T-helper 17 cell (primary cell): Measurements from ENCODE around the gene TMEM238L. TPM values are rescaled to one million over a fixed set of nuclear protein-coding genes. Genes with fewer than 3 reads are reported as not detected.
A peak's percentile ranks its signal among the peaks of the same experiment; 100 is the strongest.

Experiments used
- ATAC-seq: fragments of 150-1000 bp; cut with Tn5 transposase; 2 replicates; pipeline ENCODE4 v1.10.0; 2021; ENCODE audit warnings: mild to moderate bottlenecking, moderate library complexity
- DNase-seq, 3 donors: peaks; one replicate each; pipeline versions ENCODE4 v3.0.0 to v3.0.0-alpha.2; 2020 to 2021
- H3K9me3 ChIP-seq: one replicate; pipeline ENCODE4 v1.7.0; 2013; ENCODE audit warnings: low read length, mild to moderate bottlenecking; ENCODE audit not compliant: control insufficient read depth, poor library complexity, severe bottlenecking
- H3K27ac Mint-ChIP-seq: one replicate; pipeline ENCODE4 v1.8.0; 2022; ENCODE audit warnings: mild to moderate bottlenecking, moderate library complexity, mixed read lengths
- H3K27me3 Mint-ChIP-seq: one replicate; pipeline ENCODE4 v1.8.0; 2022; ENCODE audit warnings: mixed read lengths
- H3K36me3 Mint-ChIP-seq: one replicate; pipeline ENCODE4 v1.8.0; 2022; ENCODE audit warnings: low read depth, mixed read lengths
- H3K4me1 Mint-ChIP-seq: one replicate; pipeline ENCODE4 v1.8.0; 2022; ENCODE audit warnings: mild to moderate bottlenecking, mixed read lengths
- H3K4me3 Mint-ChIP-seq: one replicate; pipeline ENCODE4 v1.8.0; 2022; ENCODE audit warnings: mild to moderate bottlenecking, moderate library complexity, mixed read lengths
- total RNA-seq, 4 donors: library from RNA in 2 of 4; stranded (reverse) in 2 of 4; gene quantifications; one replicate each; pipeline ENCODE4 v1.2.3 and lab custom pipeline; 2022 to 2026

Gene TMEM238L
- total RNA-seq, 2 donors from 2014 or later, result not detected

GRCh38 chr17:10798332-10798749, 5.6 kb downstream of the TMEM238L start:
- no peaks in the 10 kb centered on the region for H3K9me3 ChIP-seq
- H3K27ac Mint-ChIP-seq, result no peak overlapping the region
- H3K4me1 Mint-ChIP-seq, result peaks cover 2% of the 10 kb centered on the region
- no peak overlapping the region for H3K4me3 Mint-ChIP-seq
- DNase-seq (no peak), ATAC-seq (no peak)
- H3K36me3 Mint-ChIP-seq, result no peaks in the 10 kb centered on the region
- H3K27me3 Mint-ChIP-seq, result peaks cover 19% of the 10 kb centered on the region

GRCh38 chr17:10797476-10798328, 6.2 kb downstream of the TMEM238L start:
- Mint-ChIP-seq H3K27ac (no peak overlapping the region), H3K4me1 (peaks cover 2% of the 10 kb centered on the region), H3K36me3 (no peaks in the 10 kb centered on the region), H3K27me3 (peaks cover 19% of the 10 kb centered on the region), H3K4me3 (no peak overlapping the region)
- DNase-seq, result no peak
- no peaks in the 10 kb centered on the region for H3K9me3 ChIP-seq
- ATAC-seq, result no peak

- no peak for DNase-seq
- Mint-ChIP-seq H3K27ac (no peak overlapping the region), H3K4me1 (peaks cover 4% of the 10 kb centered on the region), H3K27me3 (peaks cover 32% of the 10 kb centered on the region), H3K36me3 (no peaks in the 10 kb centered on the region), H3K4me3 (no peak overlapping the region)
- ATAC-seq, result no peak
- H3K9me3 ChIP-seq, result no peaks in the 10 kb centered on the region
These were observed 10.1 kb downstream of the TMEM238L start for GRCh38 chr17:10793816-10794215.

GRCh38 chr17:10793256-10793655, 10.6 kb downstream of the TMEM238L start:
- no peaks in the 10 kb centered on the region for H3K9me3 ChIP-seq
- ATAC-seq (no peak), DNase-seq (no peak)
- no peaks in the 10 kb centered on the region for H3K36me3 Mint-ChIP-seq
- no peak overlapping the region for H3K27ac Mint-ChIP-seq
- H3K27me3 Mint-ChIP-seq, result peaks cover 34% of the 10 kb centered on the region
- H3K4me3 Mint-ChIP-seq, result no peak overlapping the region
- peaks cover 4% of the 10 kb centered on the region for H3K4me1 Mint-ChIP-seq

GRCh38 chr17:10792151-10792550, 11.7 kb downstream of the TMEM238L start:
- H3K36me3 Mint-ChIP-seq, result no peaks in the 10 kb centered on the region
- H3K27ac Mint-ChIP-seq, result no peak overlapping the region
- H3K9me3 ChIP-seq, result no peaks in the 10 kb centered on the region
- ATAC-seq, result peak; percentile 27
- peaks cover 4% of the 10 kb centered on the region for H3K4me1 Mint-ChIP-seq
- H3K27me3 Mint-ChIP-seq, result peaks cover 45% of the 10 kb centered on the region
- no peak for DNase-seq
- no peak overlapping the region for H3K4me3 Mint-ChIP-seq

- Mint-ChIP-seq H3K27me3 (peaks cover 55% of the 10 kb centered on the region), H3K36me3 (no peaks in the 10 kb centered on the region), H3K4me3 (no peak overlapping the region), H3K27ac (no peak overlapping the region), H3K4me1 (peaks cover 4% of the 10 kb centered on the region)
- ATAC-seq (no peak), DNase-seq (no peak)
- H3K9me3 ChIP-seq, result no peaks in the 10 kb centered on the region
These were observed 13.2 kb downstream of the TMEM238L start for GRCh38 chr17:10790491-10791401.

GRCh38 chr17:10789694-10790271, 14.1 kb downstream of the TMEM238L start:
- no peaks in the 10 kb centered on the region for H3K9me3 ChIP-seq
- Mint-ChIP-seq H3K4me3 (no peak overlapping the region), H3K4me1 (peaks cover 4% of the 10 kb centered on the region), H3K36me3 (no peaks in the 10 kb centered on the region), H3K27me3 (peaks cover 56% of the 10 kb centered on the region), H3K27ac (peak overlapping the region; percentile 39)
- ATAC-seq (no peak), DNase-seq (no peak)

- Mint-ChIP-seq H3K27ac (no peak overlapping the region), H3K4me1 (peaks cover 4% of the 10 kb centered on the region), H3K36me3 (no peaks in the 10 kb centered on the region), H3K27me3 (peaks cover 53% of the 10 kb centered on the region), H3K4me3 (no peak overlapping the region)
- DNase-seq, result no peak
- ATAC-seq, result no peak
- peaks cover 3% of the 10 kb centered on the region for H3K9me3 ChIP-seq
These were observed 16.4 kb downstream of the TMEM238L start for GRCh38 chr17:10787306-10788045.

- ATAC-seq (no peak), DNase-seq (no peak)
- H3K27ac Mint-ChIP-seq, result no peak overlapping the region
- no peak overlapping the region for H3K4me3 Mint-ChIP-seq
- H3K36me3 Mint-ChIP-seq, result no peaks in the 10 kb centered on the region
- H3K9me3 ChIP-seq, result peaks cover 3% of the 10 kb centered on the region
- peaks cover 4% of the 10 kb centered on the region for H3K4me1 Mint-ChIP-seq
- peaks cover 50% of the 10 kb centered on the region for H3K27me3 Mint-ChIP-seq
These were observed 18.6 kb downstream of the TMEM238L start for GRCh38 chr17:10785295-10785694.

GRCh38 chr17:10779609-10780008, 24.3 kb downstream of the TMEM238L start:
- Mint-ChIP-seq H3K27me3 (peaks cover 7% of the 10 kb centered on the region), H3K36me3 (no peaks in the 10 kb centered on the region), H3K27ac (no peak overlapping the region), H3K4me1 (no peaks in the 10 kb centered on the region), H3K4me3 (no peak overlapping the region)
- H3K9me3 ChIP-seq, result peaks cover 3% of the 10 kb centered on the region
- ATAC-seq (no peak), DNase-seq (no peak)

GRCh38 chr17:10777890-10778289, 26.0 kb downstream of the TMEM238L start:
- DNase-seq, result no peak
- Mint-ChIP-seq H3K27ac (no peak overlapping the region), H3K4me1 (no peaks in the 10 kb centered on the region), H3K4me3 (no peak overlapping the region), H3K36me3 (no peaks in the 10 kb centered on the region), H3K27me3 (no peaks in the 10 kb centered on the region)
- no peak for ATAC-seq
- H3K9me3 ChIP-seq, result no peaks in the 10 kb centered on the region

GRCh38 chr17:10777131-10777807, 26.6 kb downstream of the TMEM238L start:
- Mint-ChIP-seq H3K27ac (no peak overlapping the region), H3K4me3 (no peak overlapping the region)
- ATAC-seq, result no peak

More at GRCh38 chr17:10777131-10777807, 26.6 kb downstream of the TMEM238L start:
- no peaks in the 10 kb centered on the region for H3K9me3 ChIP-seq
- Mint-ChIP-seq H3K27me3 (no peaks in the 10 kb centered on the region), H3K4me1 (no peaks in the 10 kb centered on the region), H3K36me3 (no peaks in the 10 kb centered on the region)
- no peak for DNase-seq
